NT2/D1 (cell line): ENCODE results near the gene UBXN10.

Source experiments
- YY1 ChIP-seq: IDR thresholded peaks from 2 replicates; pipeline ENCODE4 v1.6.1; 2011; ENCODE audit not compliant: insufficient read length, insufficient read depth
- ZNF274 ChIP-seq: IDR thresholded peaks from 2 replicates; pipeline ENCODE4 v1.6.1; 2011; ENCODE audit warnings: mild to moderate bottlenecking, low read depth, low read length

GRCh38 chr1:20224546-20224945 is 38.6 kb downstream of the UBXN10 start:
- no peak for TF ChIP-seq ZNF274
- no peak for TF ChIP-seq YY1
